T-cell (primary cell): ENCODE data around the gene ARFGEF2. TPM values are rescaled to one million over a fixed set of nuclear protein-coding genes. Genes with fewer than 3 reads are reported as not detected.
"Not testable (repeated sequence)": the region's sequence is repeated elsewhere in the genome, so short reads cannot be mapped to it uniquely, and the experiment has no call there.

Experiments used
- ATAC-seq, 4 experiments: fragments of 200-7000 bp in 3 of 4; fragments of 150-1000 bp in 1 of 4; cut with Tn5 transposase; replicated peaks in 1 of 4; 1 replicate in 3 of 4; 2 replicates in 1 of 4; pipeline ENCODE4 v1.10.0; 2021; ENCODE audit warnings: moderate library complexity in 3 of 4, mild to moderate bottlenecking in 2 of 4, moderate number of reproducible peaks in 1 of 4
- CTCF ChIA-PET, 2 donors: fragments of 300-600 bp; sonication (Branson Sonifier 250); formaldehyde crosslinking; loops; one replicate each; lab custom pipeline; 2022; ENCODE audit warnings: antibody characterized with exemption in 2 of 2; lab: Charles Lee
- POLR2A ChIA-PET, 2 donors: fragments of 300-600 bp; sonication (Branson Sonifier 250); formaldehyde crosslinking; loops; one replicate each; lab custom pipeline; 2022; ENCODE audit warnings: antibody characterized with exemption in 2 of 2; lab: Charles Lee
- DNase-seq, 35 experiments: peaks; one replicate each; pipeline versions ENCODE4 v3.0.0 to v3.0.0-alpha.2; 2013 to 2023
- H3K27ac ChIP-seq: one replicate; pipeline ENCODE4 v1.5.1; 2013; ENCODE audit warnings: low read length
- H3K27me3 ChIP-seq, 2 experiments: replicated peaks in 1 of 2; 1 replicate in 1 of 2; 2 replicates in 1 of 2; pipeline versions ENCODE4 v1.6.1 to v1.7.0; 2013; ENCODE audit warnings: low read length in 1 of 2, mixed read lengths in 1 of 2; ENCODE audit not compliant: control insufficient read depth in 2 of 2, insufficient read depth in 2 of 2; ENCODE audit errors: extremely low read depth in 1 of 2
- H3K36me3 ChIP-seq, 2 donors: 1 replicate in 1 of 2; 2 replicates in 1 of 2; pipeline versions ENCODE4 v1.6.1 to v1.7.0; 2013; ENCODE audit warnings: low read length in 1 of 2; ENCODE audit not compliant: control insufficient read depth in 2 of 2, insufficient read depth in 1 of 2; ENCODE audit errors: extremely low read depth in 1 of 2
- H3K4me1 ChIP-seq, 2 experiments: 1 replicate in 1 of 2; 2 replicates in 1 of 2; pipeline versions ENCODE4 v1.6.1 to v1.7.0; 2013; ENCODE audit warnings: low read length in 2 of 2, mixed read lengths in 1 of 2; ENCODE audit not compliant: insufficient read depth in 2 of 2, control insufficient read depth in 1 of 2; ENCODE audit errors: extremely low read depth in 1 of 2
- H3K4me3 ChIP-seq, 2 donors: 1 replicate in 1 of 2; 2 replicates in 1 of 2; pipeline versions ENCODE4 v1.5.1 to v1.7.0; 2013; ENCODE audit warnings: mild to moderate bottlenecking in 2 of 2, low read length in 1 of 2, moderate library complexity in 1 of 2; ENCODE audit not compliant: control insufficient read depth in 1 of 2; ENCODE audit errors: extremely low read depth in 1 of 2
- H3K9me3 ChIP-seq: 2 replicates; pipeline ENCODE4 v1.7.0; 2013
- H3K27ac Mint-ChIP-seq, 2 donors: one replicate each; pipeline ENCODE4 v1.8.0; 2020 to 2021; ENCODE audit warnings: mild to moderate bottlenecking in 2 of 2, mixed read lengths in 2 of 2
- H3K27me3 Mint-ChIP-seq, 2 donors: one replicate each; pipeline ENCODE4 v1.8.0; 2021 to 2022; ENCODE audit warnings: mixed read lengths in 2 of 2
- H3K36me3 Mint-ChIP-seq: one replicate; pipeline ENCODE4 v1.8.0; 2021; ENCODE audit warnings: mixed read lengths
- H3K4me1 Mint-ChIP-seq, 3 donors: one replicate each; pipeline ENCODE4 v1.8.0; 2020 to 2022; ENCODE audit warnings: mixed read lengths in 3 of 3, mild to moderate bottlenecking in 1 of 3
- H3K4me3 Mint-ChIP-seq, 3 donors: one replicate each; pipeline ENCODE4 v1.8.0; 2020 to 2022; ENCODE audit warnings: mild to moderate bottlenecking in 3 of 3, mixed read lengths in 3 of 3, moderate library complexity in 3 of 3
- H3K9me3 Mint-ChIP-seq, 3 donors: one replicate each; pipeline ENCODE4 v1.8.0; 2020 to 2022; ENCODE audit warnings: mixed read lengths in 3 of 3
- WGBS: methylation state at CpG from one replicate; pipeline ENCODE4 v1.1.5; 2013; ENCODE audit warnings: missing lambda C conversion rate; ENCODE audit not compliant: insufficient coverage; 5-methylcytosine and 5-hydroxymethylcytosine counted together
- total RNA-seq, 35 experiments: library from RNA in 6 of 35; stranded (reverse) in 6 of 35; fragments of 120-200 nt in 1 of 35; gene quantifications; one replicate each; pipeline versions ENCODE4 v1.2.1 to v1.2.4 and lab custom pipeline; 2013 to 2026

ARFGEF2 gene
- total RNA-seq, 5 donors from 2014 or later (not counting 1 experiment from before 2014, with no cell fraction given) = 23.4 to 30.3 (median 26.0) TPM

DNA sequence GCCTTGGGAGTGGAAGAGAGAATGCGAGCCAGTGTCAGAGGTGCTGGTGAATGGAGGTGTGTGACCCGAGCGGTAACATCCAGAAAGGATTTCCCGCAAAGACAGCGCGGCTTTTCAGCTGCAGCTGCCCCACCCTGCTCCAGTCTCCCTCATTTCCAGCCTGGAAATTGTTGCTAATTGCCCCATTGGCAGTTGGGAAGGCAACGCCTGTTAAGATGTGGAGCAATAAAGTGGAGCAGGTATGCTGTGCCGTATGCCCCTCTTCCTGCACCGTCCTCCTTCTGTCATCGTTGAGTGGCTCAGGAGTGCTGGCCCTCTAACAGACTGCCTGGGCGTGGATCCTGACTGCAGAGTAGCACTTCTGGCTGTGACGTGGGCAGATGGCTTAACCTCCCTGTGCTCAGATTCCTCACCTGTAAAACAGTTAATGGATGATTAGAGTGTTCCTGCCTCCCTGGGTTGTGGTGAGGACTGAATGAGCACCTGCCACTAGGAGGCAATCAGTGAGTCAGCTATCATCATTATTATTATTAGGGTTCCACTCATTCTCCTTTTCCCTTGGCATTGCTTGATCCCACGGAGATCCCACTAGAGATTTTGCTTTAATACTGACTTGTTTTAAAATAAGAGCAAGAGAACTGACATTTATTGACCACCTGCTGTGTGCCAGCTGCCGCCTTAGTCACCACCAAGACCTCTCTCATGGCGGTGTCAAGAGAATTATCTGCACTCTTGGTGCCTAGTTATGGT lies 11.7 kb downstream of the ARFGEF2 start:
- DNase-seq (no peak), ATAC-seq (no peak)
- H3K4me1 ChIP-seq = peaks cover 0 to 10% of the 10 kb centered on the region in 2 experiments
- H3K36me3 ChIP-seq = peaks cover 3 to 13% of the 10 kb centered on the region in 2 donors
- no peak overlapping the region for H3K4me3 ChIP-seq
- no peaks in the 10 kb centered on the region for H3K9me3 Mint-ChIP-seq
- H3K9me3 ChIP-seq = no peaks in the 10 kb centered on the region
- H3K4me1 Mint-ChIP-seq = peaks cover 20 to 30% (median 28%) of the 10 kb centered on the region in 3 donors
- no peak overlapping the region for H3K27ac ChIP-seq
- no peak overlapping the region for H3K4me3 Mint-ChIP-seq
- H3K27me3 Mint-ChIP-seq = no peaks in the 10 kb centered on the region
- H3K36me3 Mint-ChIP-seq = no peaks in the 10 kb centered on the region
- 95% methylated on average over 4 of the region's 15 CpGs for WGBS
- ChIA-PET POLR2A (interaction anchor here in 1 of 2 donors (0.6 kb wide), 1 partner anchor 1627 kb away, joined by 5 read pairs; no protein-coding TSS in a partner anchor), CTCF (no interaction called here)
- no peak overlapping the region for H3K27ac Mint-ChIP-seq
- H3K27me3 ChIP-seq = no peaks in the 10 kb centered on the region

DNA sequence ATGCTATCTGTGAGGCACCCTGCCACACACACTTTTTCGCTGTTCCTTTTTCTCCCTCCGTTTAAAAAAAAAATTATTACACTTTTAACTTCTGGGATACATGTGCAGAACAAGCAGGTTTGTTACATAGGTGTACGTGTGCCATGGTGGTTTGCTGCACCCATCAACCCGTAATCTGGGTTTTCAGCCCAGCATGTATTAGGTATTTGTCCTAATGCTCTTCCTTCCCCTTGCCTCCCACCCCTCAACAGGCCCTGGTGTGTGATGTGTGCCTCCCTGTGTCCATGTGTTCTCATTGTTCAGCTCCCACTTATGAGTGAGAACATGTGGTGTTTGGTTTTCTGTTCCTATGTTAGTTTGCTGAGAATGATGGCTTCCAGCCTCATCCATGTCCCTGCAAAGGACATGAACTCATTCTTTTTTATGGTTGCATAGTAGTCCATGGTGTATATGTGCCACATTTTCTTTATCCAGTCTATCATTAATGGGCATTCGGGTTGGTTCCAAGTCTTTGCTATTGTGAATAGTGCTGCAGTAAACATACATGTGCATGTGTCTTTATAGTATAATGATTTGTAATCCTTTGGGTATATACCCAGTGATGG lies 12.9 kb downstream of the ARFGEF2 start:
- Histone ChIP-seq H3K4me1 (peaks cover 4 to 14% of the 10 kb centered on the region in 2 experiments), H3K36me3 (peaks cover 3 to 13% of the 10 kb centered on the region in 2 donors)
- H3K36me3 Mint-ChIP-seq, ATAC-seq, H3K27me3 ChIP-seq, H3K27ac ChIP-seq, H3K27me3 Mint-ChIP-seq, H3K4me3 ChIP-seq, H3K9me3 ChIP-seq, H3K27ac Mint-ChIP-seq, DNase-seq, H3K9me3 Mint-ChIP-seq, H3K4me3 Mint-ChIP-seq: not testable (repeated sequence)
- POLR2A ChIA-PET = interaction anchor here in 1 of 2 donors (0.6 kb wide), 1 partner anchor 1550 kb away, joined by 3 read pairs; no protein-coding TSS in a partner anchor
- CTCF ChIA-PET = interaction anchor here (0.6 to 0.7 kb wide), 4 partner anchors 14 to 1934 kb away, joined by 3 to 7 read pairs (median 4); no protein-coding TSS in a partner anchor
- peaks cover 28 to 33% (median 29%) of the 10 kb centered on the region in 3 donors for H3K4me1 Mint-ChIP-seq
- no CpG with 5 or more reads among the region's 5 CpGs for WGBS

DNA sequence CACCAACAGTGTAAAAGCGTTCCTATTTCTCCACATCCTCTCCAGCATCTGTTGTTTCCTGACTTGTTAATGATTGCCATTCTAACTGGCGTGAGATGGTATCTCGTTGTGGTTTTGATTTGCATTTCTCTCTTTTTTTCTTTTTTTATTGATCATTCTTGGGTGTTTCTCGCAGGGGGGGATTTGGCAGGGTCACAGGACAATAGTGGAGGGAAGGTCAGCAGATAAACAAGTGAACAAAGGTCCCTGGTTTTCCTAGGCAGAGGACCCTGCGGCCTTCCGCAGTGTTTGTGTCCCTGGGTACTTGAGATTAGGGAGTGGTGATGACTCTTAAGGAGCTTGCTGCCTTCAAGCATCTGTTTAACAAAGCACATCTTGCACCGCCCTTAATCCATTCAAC lies 13.5 kb downstream of the ARFGEF2 start:
- H3K27ac ChIP-seq, H3K9me3 ChIP-seq, H3K4me3 Mint-ChIP-seq, H3K4me3 ChIP-seq, POLR2A ChIA-PET, CTCF ChIA-PET, H3K27me3 Mint-ChIP-seq, H3K36me3 Mint-ChIP-seq, DNase-seq, ATAC-seq, H3K27me3 ChIP-seq, H3K27ac Mint-ChIP-seq, H3K9me3 Mint-ChIP-seq, H3K36me3 ChIP-seq: not testable (repeated sequence)
- peaks cover 9 to 15% of the 10 kb centered on the region in 2 experiments for H3K4me1 ChIP-seq
- WGBS = no CpG with 5 or more reads among the region's 7 CpGs
- H3K4me1 Mint-ChIP-seq = peaks cover 30 to 38% (median 34%) of the 10 kb centered on the region in 3 donors

DNA sequence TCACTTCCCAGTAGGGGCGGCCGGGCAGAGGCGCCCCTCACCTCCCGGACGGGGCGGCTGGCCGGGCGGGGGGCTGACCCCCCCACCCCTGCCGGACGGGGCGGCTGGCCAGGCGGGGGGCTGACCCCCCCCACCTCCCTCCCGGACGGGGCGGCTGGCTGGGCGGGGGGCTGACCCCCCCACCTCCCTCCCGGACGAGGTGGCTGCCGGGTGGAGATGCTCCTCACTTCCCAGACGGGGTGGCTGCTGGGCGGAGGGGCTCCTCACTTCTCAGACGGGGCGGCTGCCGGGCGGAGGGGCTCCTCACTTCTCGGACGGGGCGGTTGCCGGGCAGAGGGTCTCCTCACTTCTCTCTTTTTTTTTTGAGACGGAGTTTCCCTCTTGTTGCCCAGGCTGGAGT lies 14.7 kb downstream of the ARFGEF2 start:
- WGBS = 98% methylated on average over 6 of the region's 30 CpGs
- H3K27me3 Mint-ChIP-seq, H3K4me3 ChIP-seq, H3K4me3 Mint-ChIP-seq, H3K27ac ChIP-seq, H3K9me3 ChIP-seq, H3K27me3 ChIP-seq, H3K27ac Mint-ChIP-seq, H3K9me3 Mint-ChIP-seq, H3K36me3 ChIP-seq, DNase-seq, ATAC-seq, H3K36me3 Mint-ChIP-seq, POLR2A ChIA-PET, CTCF ChIA-PET: not testable (repeated sequence)
- H3K4me1 Mint-ChIP-seq = peaks cover 33 to 43% (median 39%) of the 10 kb centered on the region in 3 donors
- peaks cover 14 to 15% of the 10 kb centered on the region in 2 experiments for H3K4me1 ChIP-seq

DNA sequence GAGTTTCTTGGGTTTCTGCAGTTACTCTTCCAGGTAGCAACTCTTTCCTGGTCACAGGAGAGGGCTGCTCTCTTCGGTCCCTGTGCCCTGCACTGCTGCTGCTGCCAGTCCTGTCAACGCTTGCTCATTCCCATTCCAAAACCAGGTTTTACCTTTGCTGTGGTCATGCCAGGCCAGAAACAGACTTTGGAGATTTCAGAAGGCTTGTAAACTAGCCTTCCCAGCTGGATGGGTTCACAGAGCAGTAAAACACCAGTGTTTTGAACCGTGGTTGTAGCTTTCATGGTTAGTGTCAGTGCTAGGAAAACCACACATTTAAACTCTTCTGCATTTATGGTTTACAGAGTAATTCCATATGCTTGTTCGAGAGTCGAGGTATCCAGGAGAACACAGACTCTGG lies 16.2 kb downstream of the ARFGEF2 start:
- Mint-ChIP-seq H3K36me3 (peaks cover 3% of the 10 kb centered on the region), H3K27ac (peak overlapping the region in 1 of 2 donors; percentile 68), H3K9me3 (no peaks in the 10 kb centered on the region), H3K27me3 (no peaks in the 10 kb centered on the region), H3K4me3 (no peak overlapping the region), H3K4me1 (peaks cover 33 to 43% (median 40%) of the 10 kb centered on the region in 3 donors)
- Histone ChIP-seq H3K9me3 (no peaks in the 10 kb centered on the region), H3K27me3 (no peaks in the 10 kb centered on the region), H3K36me3 (peaks cover 0 to 10% of the 10 kb centered on the region in 2 donors), H3K4me3 (no peak overlapping the region), H3K4me1 (peaks cover 12 to 14% of the 10 kb centered on the region in 2 experiments), H3K27ac (no peak overlapping the region)
- ChIA-PET CTCF (interaction anchor here in 1 of 2 donors (0.6 kb wide), 1 partner anchor 208 kb away, joined by 3 read pairs; no protein-coding TSS in a partner anchor), POLR2A (no interaction called here)
- DNase-seq = no peak
- ATAC-seq = no peak
- WGBS = no CpG with 5 or more reads among the region's 5 CpGs

DNA sequence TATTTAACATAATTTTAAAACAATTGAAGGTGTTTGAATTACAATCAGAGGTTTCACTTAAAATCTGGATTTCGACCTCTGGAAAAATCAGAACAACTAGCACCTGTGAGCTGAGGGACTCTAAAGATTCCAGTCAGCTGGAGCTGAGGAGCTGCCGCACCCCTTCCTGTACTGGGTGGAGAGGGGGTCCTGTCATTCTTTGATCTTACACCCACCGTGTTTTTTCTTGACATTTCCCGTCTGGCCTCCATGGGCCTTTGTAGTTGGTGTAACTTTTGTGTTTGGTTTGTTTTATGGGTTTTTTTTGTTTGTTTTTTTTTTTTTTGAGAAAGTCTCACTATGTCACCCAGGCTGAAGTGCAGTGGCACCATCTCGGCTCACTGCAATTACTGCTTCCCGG lies 17.2 kb downstream of the ARFGEF2 start:
- H3K4me3 Mint-ChIP-seq = peak overlapping the region in 1 of 3 donors; percentile 32
- H3K4me1 Mint-ChIP-seq = peaks cover 27 to 43% (median 40%) of the 10 kb centered on the region in 3 donors

More for the DNA sequence above, 17.2 kb downstream of the ARFGEF2 start:
- ChIA-PET POLR2A (interaction anchor here (0.6 to 0.7 kb wide), 3 partner anchors 14 to 1799 kb away, joined by 3 to 4 read pairs (median 3); no protein-coding TSS in a partner anchor), CTCF (interaction anchor here in 1 of 2 donors (0.7 kb wide), 1 partner anchor 1504 kb away, joined by 4 read pairs; no protein-coding TSS in a partner anchor)
- H3K9me3 ChIP-seq = no peaks in the 10 kb centered on the region
- ATAC-seq (peak in 1 of 4 experiments; percentile 51), DNase-seq (no peak)
- Mint-ChIP-seq H3K9me3 (no peaks in the 10 kb centered on the region), H3K36me3 (peaks cover 3% of the 10 kb centered on the region), H3K27ac (peak overlapping the region in 1 of 2 donors; percentile 75), H3K27me3 (no peaks in the 10 kb centered on the region)
- 83% methylated on average over 1 of the region's 6 CpGs for WGBS
- peaks cover 0 to 20% of the 10 kb centered on the region in 2 donors for H3K36me3 ChIP-seq
- no peak overlapping the region for H3K4me3 ChIP-seq
- H3K27me3 ChIP-seq = no peaks in the 10 kb centered on the region
- no peak overlapping the region for H3K27ac ChIP-seq
- peaks cover 12 to 14% of the 10 kb centered on the region in 2 experiments for H3K4me1 ChIP-seq
